Activated naive CD4-positive, alpha-beta T cell treated with Interleukin-2 at 50 U/mL for 16 hours (primary cell): ENCODE data around the gene LRRC47.
"Not testable (repeated sequence)": the region's sequence is repeated elsewhere in the genome, so short reads cannot be mapped to it uniquely, and the experiment has no call there.

ENCODE experiments used
- DNase-seq: peaks from one replicate; pipeline ENCODE4 v3.0.0-alpha.2; 2020

LRRC47 gene

GRCh38 chr1:3771108-3772026 is 24.9 kb downstream of the LRRC47 start:
- no peak for DNase-seq

GRCh38 chr1:3770047-3770765 is 26.1 kb downstream of the LRRC47 start:
- DNase-seq: no peak

- DNase-seq: no peak
Observed at GRCh38 chr1:3768811-3769390, 27.4 kb downstream of the LRRC47 start.

- no peak for DNase-seq
Observed at GRCh38 chr1:3767328-3767925, 28.9 kb downstream of the LRRC47 start.

- no peak for DNase-seq
Observed at GRCh38 chr1:3763351-3764125, 32.8 kb downstream of the LRRC47 start.

GRCh38 chr1:3762873-3763228 is 33.4 kb downstream of the LRRC47 start:
- no peak for DNase-seq

- no peak for DNase-seq
Observed at GRCh38 chr1:3762151-3762872, 34.0 kb downstream of the LRRC47 start.

- DNase-seq: no peak
Observed at GRCh38 chr1:3761296-3762010, 34.8 kb downstream of the LRRC47 start.

GRCh38 chr1:3759796-3760195 is 36.5 kb downstream of the LRRC47 start:
- no peak for DNase-seq

- DNase-seq: no peak
Observed at GRCh38 chr1:3759164-3759563, 37.1 kb downstream of the LRRC47 start.

- no peak for DNase-seq
Observed at GRCh38 chr1:3756394-3756793, 39.9 kb downstream of the LRRC47 start.

GRCh38 chr1:3753656-3754454 is 42.4 kb downstream of the LRRC47 start:
- no peak for DNase-seq

- DNase-seq: no peak
Observed at GRCh38 chr1:3752400-3752945, 43.8 kb downstream of the LRRC47 start, which contains the start of gene CCDC27. CCDC27 (plus strand) TSS chr1:3752450; CDS start chr1:3752482, 32 bp downstream.

- no peak for DNase-seq
Observed at GRCh38 chr1:3750741-3751140, 45.6 kb downstream of the LRRC47 start.

GRCh38 chr1:3749512-3749911 is 46.8 kb downstream of the LRRC47 start:
- DNase-seq: no peak

GRCh38 chr1:3748316-3748900 is 47.9 kb downstream of the LRRC47 start:
- DNase-seq: not testable (repeated sequence)

- DNase-seq: no peak
Observed at GRCh38 chr1:3747903-3748302, 48.4 kb downstream of the LRRC47 start.

- DNase-seq: no peak
Observed at GRCh38 chr1:3747522-3747848, 48.8 kb downstream of the LRRC47 start.

GRCh38 chr1:3746830-3747521 is 49.3 kb downstream of the LRRC47 start:
- DNase-seq: peak; percentile 90
